IMR-90 (cell line): ENCODE data around the gene FSTL3. TPM values are rescaled to one million over a fixed set of nuclear protein-coding genes. Genes with fewer than 3 reads are reported as not detected.
A peak's percentile ranks its signal among the peaks of the same experiment; 100 is the strongest.

Experiments
- ATAC-seq: fragments of 200-7000 bp; cut with Tn5 transposase; 2 replicates; pipeline ENCODE4 v1.9.1; 2020; ENCODE audit warnings: low read depth, mild to moderate bottlenecking, moderate library complexity
- BruUV-seq: library from RNA; stranded (reverse); fragments of 400-500 nt; replicated peaks from 2 replicates; lab custom pipeline; 2021; lab: Mats Ljungman, UMichigan
- CTCF ChIA-PET: fragments of 300-600 bp; formaldehyde crosslinking; extraction: SDS; loops from one replicate; lab custom pipeline; 2021; ENCODE audit warnings: antibody characterized with exemption; lab: Yijun Ruan, JAX
- POLR2A ChIA-PET: fragments of 300-600 bp; sonication (Branson Sonifier 250); formaldehyde crosslinking; loops from one replicate; lab custom pipeline; 2022; ENCODE audit warnings: antibody characterized with exemption; ENCODE audit not compliant: unreplicated experiment; lab: Charles Lee
- DNase-seq: peaks from one replicate; pipeline ENCODE4 v3.0.0; 2013
- H2AFZ ChIP-seq: replicated peaks from 2 replicates; pipeline ENCODE3; 2013; ENCODE audit warnings: low read length, mild to moderate bottlenecking; ENCODE audit not compliant: poor library complexity
- H2AK5ac ChIP-seq: 2 replicates; pipeline ENCODE4 v1.6.1; 2013; ENCODE audit warnings: low read depth, low read length, inconsistent platforms
- H2AK9ac ChIP-seq: replicated peaks from 2 replicates; pipeline ENCODE3; 2013; ENCODE audit warnings: mild to moderate bottlenecking, low read depth, low read length, moderate library complexity; ENCODE audit not compliant: poor library complexity
- H2BK120ac ChIP-seq: 2 replicates; pipeline ENCODE4 v1.6.1; 2013; ENCODE audit warnings: low read depth, low read length, inconsistent platforms
- H2BK15ac ChIP-seq: 3 replicates; pipeline ENCODE4 v1.6.1; 2013; ENCODE audit warnings: low read depth, low read length, inconsistent platforms
- H2BK20ac ChIP-seq: 2 replicates; pipeline ENCODE4 v1.6.1; 2013; ENCODE audit warnings: low read depth, mild to moderate bottlenecking, inconsistent platforms, low read length, moderate library complexity
- H2BK5ac ChIP-seq: 2 replicates; pipeline ENCODE4 v1.6.1; 2013; ENCODE audit warnings: mild to moderate bottlenecking, low read depth, low read length, inconsistent platforms; ENCODE audit not compliant: poor library complexity, severe bottlenecking
- H3K14ac ChIP-seq: replicated peaks from 2 replicates; pipeline ENCODE4 v1.6.1; 2013; ENCODE audit warnings: low read depth, low read length, inconsistent platforms
- H3K18ac ChIP-seq: 2 replicates; pipeline ENCODE4 v1.6.1; 2013; ENCODE audit warnings: low read depth, low read length, control low read depth
- H3K23ac ChIP-seq: 2 replicates; pipeline ENCODE4 v1.6.1; 2013; ENCODE audit warnings: low read depth, low read length, inconsistent platforms
- H3K27ac ChIP-seq: 2 replicates; pipeline ENCODE4 v1.5.1; 2013; ENCODE audit warnings: mild to moderate bottlenecking, control low read depth, low read length; ENCODE audit not compliant: insufficient read depth
- H3K27me3 ChIP-seq: 2 replicates; pipeline ENCODE4 v1.6.1; 2013; ENCODE audit warnings: low read length; ENCODE audit not compliant: control insufficient read depth, insufficient read depth
- H3K36me3 ChIP-seq: 2 replicates; pipeline ENCODE4 v1.6.1; 2013; ENCODE audit warnings: low read length, mixed read lengths; ENCODE audit not compliant: control insufficient read depth, insufficient read depth
- H3K4ac ChIP-seq: 2 replicates; pipeline ENCODE4 v1.6.1; 2013; ENCODE audit warnings: low read depth, low read length, inconsistent platforms
- H3K4me1 ChIP-seq: 2 replicates; pipeline ENCODE4 v1.6.1; 2013; ENCODE audit warnings: low read length, mixed read lengths; ENCODE audit not compliant: control insufficient read depth, insufficient read depth
- H3K4me2 ChIP-seq: 2 replicates; pipeline ENCODE4 v1.6.1; 2013; ENCODE audit warnings: low read depth, mild to moderate bottlenecking, control low read depth, low read length, moderate library complexity
- H3K4me3 ChIP-seq: 2 replicates; pipeline ENCODE4 v1.5.1; 2013; ENCODE audit warnings: low read depth, mild to moderate bottlenecking, control low read depth, low read length, moderate library complexity; ENCODE audit not compliant: insufficient read depth
- H3K56ac ChIP-seq: 2 replicates; pipeline ENCODE4 v1.6.1; 2013; ENCODE audit warnings: low read length, inconsistent platforms; ENCODE audit not compliant: insufficient read depth; ENCODE audit errors: extremely low read depth
- H3K79me1 ChIP-seq, 2 experiments: 2 replicates each; pipeline ENCODE4 v1.6.1; 2013; ENCODE audit warnings: low read length in 2 of 2, inconsistent platforms in 1 of 2, low read depth in 1 of 2
- H3K9ac ChIP-seq: 2 replicates; pipeline ENCODE4 v1.6.1; 2013; ENCODE audit warnings: low read depth, low read length, control low read depth
- H3K9me1 ChIP-seq: 2 replicates; pipeline ENCODE4 v1.6.1; 2013; ENCODE audit warnings: low read length, inconsistent platforms; ENCODE audit not compliant: insufficient read depth
- H3K9me3 ChIP-seq: 2 replicates; pipeline ENCODE4 v1.6.1; 2013; ENCODE audit warnings: low read length; ENCODE audit not compliant: control insufficient read depth, insufficient read depth
- H4K20me1 ChIP-seq: 2 replicates; pipeline ENCODE4 v1.6.1; 2013; ENCODE audit warnings: low read length, inconsistent platforms; ENCODE audit not compliant: insufficient read depth
- H4K5ac ChIP-seq: 2 replicates; pipeline ENCODE4 v1.6.1; 2013; ENCODE audit warnings: mild to moderate bottlenecking, low read depth, low read length, control low read depth
- H4K8ac ChIP-seq, 2 experiments: 2 replicates each; pipeline ENCODE4 v1.6.1; 2013; ENCODE audit warnings: low read depth in 2 of 2, low read length in 2 of 2, control low read depth in 1 of 2, inconsistent platforms in 1 of 2
- H4K91ac ChIP-seq: 2 replicates; pipeline ENCODE4 v1.6.1; 2013; ENCODE audit warnings: low read depth, low read length, inconsistent platforms; ENCODE audit not compliant: insufficient read depth
- BHLHE40 ChIP-seq: fragments of 150-350 bp; IDR thresholded peaks from 2 replicates; pipeline ENCODE4 v1.6.1; 2016; ENCODE audit warnings: mild to moderate bottlenecking, low read depth, low read length
- CEBPB ChIP-seq: IDR thresholded peaks from 2 replicates; pipeline ENCODE4 v1.6.1; 2012; ENCODE audit warnings: low read depth, low read length, improper control_type of control experiment
- RFX5 ChIP-seq: IDR thresholded peaks from 2 replicates; pipeline ENCODE4 v1.8.0; 2012; ENCODE audit warnings: low read depth, mild to moderate bottlenecking, low read length, moderate library complexity
- WGBS, 2 experiments: methylation state at CpG; one replicate each; pipeline versions ENCODE4 v1.1.5 to v1.1.7; 2013; ENCODE audit warnings: missing lambda C conversion rate in 2 of 2; ENCODE audit not compliant: insufficient read length in 1 of 2; ENCODE audit errors: extremely low coverage in 2 of 2; 5-methylcytosine and 5-hydroxymethylcytosine counted together
- dilution Hi-C: fragments of 300-500 bp; cut with HindIII; formaldehyde crosslinking; loops from one replicate; pipeline ENCODE4 v1.14.3; 2018; ENCODE audit warnings: low sequenced_read_pairs; ENCODE audit not compliant: unreplicated experiment
- in situ Hi-C: fragments of 300-500 bp; cut with MboI; formaldehyde crosslinking; loops from 3 replicates; pipeline ENCODE4 v1.14.3; 2019; ENCODE audit warnings: low sequenced_read_pairs, inconsistent platforms, mixed read lengths
- intact Hi-C: fragments of 100-400 bp; cut with micrococcal nuclease; formaldehyde crosslinking; loops from 2 replicates; pipeline ENCODE4 v1.10.0; 2022
- polyA plus RNA-seq, 3 experiments: library from polyadenylated mRNA; depleted of rRNA; stranded (reverse); fragments of >200 nt; gene quantifications; 2 replicates each; pipeline ENCODE4 v1.2.3, GENCODE V29; 2012; ENCODE audit warnings: low replicate concordance in 1 of 3
- total RNA-seq: library from RNA; depleted of rRNA; stranded (reverse); fragments of >200 nt; gene quantifications from 2 replicates; pipeline ENCODE4 v1.2.3, GENCODE V29; 2012
- TF ChIP-seq, protein P1 (sequence below): fragments of 150-350 bp; IDR thresholded peaks from 2 replicates; pipeline ENCODE4 v1.6.1; 2016; ENCODE audit warnings: low read depth, mild to moderate bottlenecking, low read length, moderate library complexity, borderline replicate concordance

The FSTL3 gene
- total and polyA plus RNA-seq, 2 of the 4 experiments (the other 2 are of a cell fraction): 32.3 to 76.9 TPM

DNA sequence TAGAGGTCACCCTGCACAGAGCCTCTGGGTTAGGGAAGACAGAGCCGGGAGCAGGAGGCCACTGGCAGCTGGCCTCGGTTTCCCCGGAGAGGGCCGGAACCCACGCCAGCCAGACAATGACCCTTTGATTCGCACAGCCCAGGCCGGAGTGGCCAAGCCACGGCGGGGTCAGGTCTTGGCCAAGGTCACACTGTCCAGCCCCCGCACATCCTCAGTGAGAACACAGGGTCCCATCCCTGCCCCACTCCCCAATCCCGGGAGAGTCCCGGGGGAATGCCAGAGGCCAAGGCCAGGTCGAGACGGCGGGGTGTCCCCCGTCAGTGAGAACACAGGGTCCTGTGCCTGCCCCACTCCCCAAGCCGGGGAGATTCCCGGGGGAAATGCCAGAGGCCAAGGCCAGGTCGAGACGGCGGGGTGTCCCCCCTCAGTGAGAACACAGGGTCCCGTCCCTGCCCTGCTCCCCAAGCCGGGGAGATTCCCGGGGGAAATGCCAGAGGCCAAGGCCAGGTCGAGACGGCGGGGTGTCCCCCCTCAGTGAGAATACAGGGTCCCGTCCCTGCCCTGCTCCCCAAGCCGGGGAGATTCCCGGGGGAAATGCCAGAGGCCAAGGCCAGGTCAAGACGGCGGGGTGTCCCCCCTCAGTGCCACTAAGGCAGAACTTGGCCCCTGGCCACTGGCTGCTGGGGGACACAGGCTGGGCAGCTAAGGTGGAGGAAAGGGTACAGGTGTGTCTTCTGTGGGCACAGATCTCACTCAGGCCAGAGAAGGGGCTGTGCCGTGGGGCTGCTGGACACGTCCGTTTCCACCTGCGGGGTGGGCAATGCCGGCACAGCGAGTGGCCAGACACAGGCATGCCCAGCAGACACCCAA is 1.7 kb upstream of the FSTL3 start:
- CTCF ChIA-PET: no interaction called here
- peak overlapping the region; percentile 87 for H2AK9ac ChIP-seq
- H3K4me2 ChIP-seq: no peak overlapping the region
- no peak overlapping the region for H2BK120ac ChIP-seq
- no peak overlapping the region for H2AK5ac ChIP-seq
- no peak overlapping the region for H2BK5ac ChIP-seq
- BruUV-seq: no TSS peak
- ATAC-seq (no peak), DNase-seq (no peak)
- intact Hi-C loops (no loop called here), in situ Hi-C loops (no loop called here), dilution Hi-C loops (no loop called here)
- peaks cover 13 to 30% of the 10 kb centered on the region in 2 experiments; a peak in 3 of 4 replicates for H3K79me1 ChIP-seq
- H2AFZ ChIP-seq: no peak overlapping the region
- no peak overlapping the region for H4K5ac ChIP-seq
- no peaks in the 10 kb centered on the region for H3K36me3 ChIP-seq
- peaks cover 12% of the 10 kb centered on the region for H4K20me1 ChIP-seq
- no peak overlapping the region for H3K9ac ChIP-seq
- H3K4ac ChIP-seq: no peak overlapping the region
- no peak overlapping the region for H3K18ac ChIP-seq
- H3K9me3 ChIP-seq: no peaks in the 10 kb centered on the region
- no peak overlapping the region for H3K23ac ChIP-seq
- H3K27ac ChIP-seq: no peak overlapping the region
- H3K4me3 ChIP-seq: no peak overlapping the region
- H3K56ac ChIP-seq: no peak overlapping the region
- no peaks in the 10 kb centered on the region for H3K27me3 ChIP-seq
- H4K8ac ChIP-seq: no peak overlapping the region
- H4K91ac ChIP-seq: no peak overlapping the region
- peaks cover 22% of the 10 kb centered on the region for H3K4me1 ChIP-seq
- H3K9me1 ChIP-seq: peaks cover 8% of the 10 kb centered on the region; the same call in 1 of the 2 replicates
- WGBS, 2 experiments: 84% methylated on average over 20 of the region's 38 CpGs; no CpG with 5 or more reads in 1 of the 2 experiments
- H2BK20ac ChIP-seq: no peak overlapping the region
- TF ChIP-seq CEBPB (no peak), RFX5 (no peak), BHLHE40 (no peak)
- TF ChIP-seq, protein P1, sequence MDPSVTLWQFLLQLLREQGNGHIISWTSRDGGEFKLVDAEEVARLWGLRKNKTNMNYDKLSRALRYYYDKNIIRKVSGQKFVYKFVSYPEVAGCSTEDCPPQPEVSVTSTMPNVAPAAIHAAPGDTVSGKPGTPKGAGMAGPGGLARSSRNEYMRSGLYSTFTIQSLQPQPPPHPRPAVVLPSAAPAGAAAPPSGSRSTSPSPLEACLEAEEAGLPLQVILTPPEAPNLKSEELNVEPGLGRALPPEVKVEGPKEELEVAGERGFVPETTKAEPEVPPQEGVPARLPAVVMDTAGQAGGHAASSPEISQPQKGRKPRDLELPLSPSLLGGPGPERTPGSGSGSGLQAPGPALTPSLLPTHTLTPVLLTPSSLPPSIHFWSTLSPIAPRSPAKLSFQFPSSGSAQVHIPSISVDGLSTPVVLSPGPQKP: no peak
- no peak overlapping the region for H2BK15ac ChIP-seq
- POLR2A ChIA-PET: no interaction called here
- no peak overlapping the region for H3K14ac ChIP-seq
